GM18867 (cell line): ENCODE results near the gene TMF1.

ENCODE experiments used
- ATAC-seq: cut with Tn5 transposase; IDR thresholded peaks from one replicate; pipeline ENCODE4 v1.9.1; 2021; ENCODE audit warnings: mild to moderate bottlenecking, moderate library complexity; ENCODE audit not compliant: unreplicated experiment

TMF1 gene

DNA sequence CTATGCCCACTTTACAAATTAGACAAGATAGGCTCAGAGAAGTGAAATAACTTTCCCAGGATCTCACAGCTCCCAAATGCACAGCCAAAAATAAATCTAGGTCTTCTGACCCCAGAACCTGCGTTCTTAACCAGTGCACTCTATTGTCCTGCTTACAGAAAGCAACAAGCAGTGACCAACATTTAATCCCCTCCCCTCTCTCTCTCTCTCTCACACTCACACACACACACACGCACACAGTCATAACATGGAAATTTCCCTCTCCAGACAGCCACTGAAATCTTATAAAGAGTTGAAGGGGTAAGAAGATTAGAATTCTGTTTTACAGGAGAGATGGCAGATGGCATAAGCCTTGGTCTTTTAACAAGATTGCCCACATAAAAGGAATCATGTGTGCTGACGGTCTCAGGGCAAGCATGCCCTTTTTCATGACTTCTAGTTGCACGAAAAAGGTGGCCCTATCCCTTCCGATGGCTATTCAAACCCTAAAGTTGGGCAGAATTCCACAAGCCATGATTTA, 68.1 kb downstream of the TMF1 start:
- ATAC-seq = no peak

DNA sequence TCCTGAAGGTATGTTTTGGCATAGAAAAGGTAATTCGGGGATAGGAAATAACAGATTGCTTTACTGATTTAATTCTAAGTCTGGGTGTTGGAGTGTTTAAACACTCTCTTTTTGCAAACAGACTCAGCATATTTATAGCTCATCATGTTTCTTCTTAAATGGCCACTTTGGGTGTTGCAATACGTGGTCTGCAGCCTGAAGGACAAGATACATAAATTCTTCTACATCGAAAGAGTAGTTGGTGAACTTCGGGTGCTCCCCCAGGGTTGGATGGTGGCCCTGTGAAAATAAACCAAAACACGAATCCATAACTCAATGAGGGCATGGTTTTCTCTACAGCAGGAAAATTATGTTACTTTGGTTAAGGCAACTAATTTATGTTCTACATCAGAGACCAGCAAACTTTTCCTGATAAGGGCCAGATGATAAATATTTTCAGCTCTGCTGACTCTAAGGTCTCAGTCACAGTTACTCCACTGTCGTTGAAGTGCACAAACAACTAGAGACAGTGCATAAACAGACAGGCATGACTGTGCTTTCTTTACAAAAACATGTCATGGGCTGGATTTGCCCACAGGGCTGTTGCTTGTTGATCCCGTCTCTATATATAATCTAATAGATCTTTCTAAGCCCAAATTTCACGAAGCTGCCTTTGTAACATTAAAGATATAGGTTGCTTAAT, 74.5 kb downstream of the TMF1 start:
- no peak for ATAC-seq

DNA sequence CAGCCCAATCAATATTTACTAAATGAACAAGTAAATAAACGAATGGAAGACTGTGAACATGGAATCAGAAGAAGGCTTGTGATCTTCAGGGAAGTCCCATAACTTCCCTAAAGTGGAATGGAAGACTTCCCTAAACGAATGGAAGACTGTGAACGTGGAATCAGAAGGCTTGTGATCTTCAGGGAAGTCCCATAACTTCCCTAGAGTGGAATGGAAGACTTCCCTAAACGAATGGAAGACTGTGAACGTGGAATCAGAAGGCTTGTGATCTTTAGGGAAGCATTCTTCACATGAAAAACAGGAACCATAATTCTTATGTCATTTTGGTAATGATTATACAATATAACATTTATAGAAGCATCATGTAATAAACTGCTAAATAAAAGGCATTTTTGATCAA, 77.4 kb downstream of the TMF1 start:
- ATAC-seq = no peak

DNA sequence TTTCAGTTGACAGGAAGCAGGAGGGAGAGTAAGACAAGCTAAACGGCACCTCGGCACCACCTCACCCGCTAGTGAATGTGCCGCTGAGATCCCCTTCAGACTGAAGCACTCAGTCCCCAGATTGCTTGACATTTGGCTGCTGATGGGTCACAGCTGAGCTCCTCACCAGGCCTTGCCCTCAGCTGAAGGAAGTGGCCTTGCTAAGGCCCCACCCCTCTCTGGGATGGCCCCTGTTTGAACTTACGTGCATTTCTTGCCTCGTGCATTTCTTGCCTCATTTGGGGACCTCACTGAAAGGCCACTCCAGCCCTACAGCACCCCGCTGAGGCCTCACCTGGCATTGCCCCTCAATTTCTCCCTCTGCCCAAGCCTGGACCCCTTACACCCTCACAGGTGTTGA, 78.5 kb downstream of the TMF1 start:
- no peak for ATAC-seq

DNA sequence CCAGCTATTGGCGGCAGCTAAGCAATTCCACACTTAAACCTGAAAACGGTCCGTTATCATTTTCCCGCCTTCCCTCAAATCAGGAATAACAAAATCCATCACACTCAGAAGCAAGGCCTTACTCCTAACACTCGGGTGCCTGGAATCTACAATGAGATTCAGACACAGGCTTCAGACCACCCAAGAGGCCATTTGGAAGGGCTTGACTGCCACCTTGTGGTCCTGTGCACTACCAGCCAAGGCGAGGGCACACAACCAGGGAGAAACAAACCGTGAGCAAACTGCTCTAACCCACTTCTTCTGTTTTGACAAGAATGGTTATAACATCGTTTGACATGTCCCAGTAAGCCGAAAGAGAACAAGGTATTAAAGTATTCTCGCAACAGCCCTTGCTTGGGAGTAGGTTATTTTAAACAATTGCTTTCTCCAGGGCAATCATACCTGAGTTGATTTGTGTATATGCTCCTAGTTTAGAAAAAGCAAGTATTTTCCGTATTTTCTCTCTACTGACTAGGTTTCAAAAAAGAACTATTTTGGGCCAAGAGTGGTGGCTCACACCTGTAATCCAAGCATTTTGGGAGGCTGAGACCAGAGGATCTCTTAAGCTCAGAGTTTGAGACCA, 79.7 kb downstream of the TMF1 start:
- ATAC-seq = peak; percentile 86
